DOHH2 (cell line): ENCODE data around the gene PAPOLA.
A peak's percentile ranks its signal among the peaks of the same experiment; 100 is the strongest.

ENCODE experiments used
- H3F3A ChIP-seq: fragments of 200-600 bp; sonication (generic), shearing (Covaris generic); 2 replicates; pipeline ENCODE4 v1.6.0; 2016; ENCODE audit warnings: antibody characterized with exemption, mild to moderate bottlenecking; ENCODE audit not compliant: control insufficient read depth, insufficient read depth
- H3K27ac ChIP-seq: fragments of 200-600 bp; sonication (generic); 2 replicates; pipeline ENCODE4 v1.5.1; 2014; ENCODE audit warnings: low read depth, mild to moderate bottlenecking, low read length, moderate library complexity
- H3K27me3 ChIP-seq: fragments of 200-600 bp; sonication (generic); 2 replicates; pipeline ENCODE4 v1.6.1; 2014; ENCODE audit warnings: mild to moderate bottlenecking, low read length, mixed read lengths; ENCODE audit not compliant: control insufficient read depth
- H3K36me3 ChIP-seq: fragments of 200-600 bp; sonication (generic); 2 replicates; pipeline ENCODE4 v1.6.1; 2014; ENCODE audit warnings: mild to moderate bottlenecking, low read length, moderate library complexity, mixed read lengths; ENCODE audit not compliant: control insufficient read depth
- H3K4me1 ChIP-seq: fragments of 200-600 bp; sonication (generic); 2 replicates; pipeline ENCODE4 v1.6.1; 2014; ENCODE audit warnings: mild to moderate bottlenecking, low read length, mixed read lengths; ENCODE audit not compliant: control insufficient read depth
- H3K4me2 ChIP-seq: fragments of 200-600 bp; sonication (generic); 2 replicates; pipeline ENCODE4 v1.6.0; 2014; ENCODE audit warnings: mild to moderate bottlenecking, low read length, moderate library complexity
- H3K4me3 ChIP-seq: fragments of 200-600 bp; sonication (generic); 2 replicates; pipeline ENCODE4 v1.5.1; 2014; ENCODE audit warnings: mild to moderate bottlenecking, low read length, mixed read lengths
- H3K79me2 ChIP-seq: fragments of 200-600 bp; sonication (generic); 2 replicates; pipeline ENCODE4 v1.6.1; 2014; ENCODE audit warnings: mild to moderate bottlenecking, low read length, mixed read lengths; ENCODE audit not compliant: control insufficient read depth
- H3K9me2 ChIP-seq: fragments of 200-600 bp; sonication (generic); replicated peaks from 2 replicates; pipeline ENCODE4 v1.6.1; 2014; ENCODE audit warnings: mild to moderate bottlenecking, low read length, mixed read lengths; ENCODE audit not compliant: control insufficient read depth
- H3K9me3 ChIP-seq: fragments of 200-600 bp; sonication (generic); 2 replicates; pipeline ENCODE4 v1.6.1; 2014; ENCODE audit warnings: antibody characterized with exemption, low read length, mixed read lengths; ENCODE audit not compliant: control insufficient read depth, insufficient read depth
- H4K20me1 ChIP-seq: fragments of 200-600 bp; sonication (generic); 2 replicates; pipeline ENCODE4 v1.6.0; 2014; ENCODE audit warnings: low read depth, mild to moderate bottlenecking, antibody characterized with exemption, low read length, moderate library complexity; ENCODE audit not compliant: control insufficient read depth, insufficient read depth
- EZH2phosphoT487 ChIP-seq: fragments of 200-600 bp; sonication (generic); IDR thresholded peaks from 2 replicates; pipeline ENCODE4 v1.6.1; 2017; ENCODE audit warnings: borderline replicate concordance, mild to moderate bottlenecking, antibody characterized with exemption, low read length, moderate library complexity, mixed read lengths
- TF ChIP-seq, protein P1 (sequence below): fragments of 200-600 bp; sonication (generic); IDR thresholded peaks from one replicate; pipeline ENCODE4 v1.5.1; 2014; ENCODE audit warnings: antibody characterized with exemption, mild to moderate bottlenecking, low read depth, low read length; ENCODE audit not compliant: poor library complexity, severe bottlenecking

PAPOLA gene

DNA sequence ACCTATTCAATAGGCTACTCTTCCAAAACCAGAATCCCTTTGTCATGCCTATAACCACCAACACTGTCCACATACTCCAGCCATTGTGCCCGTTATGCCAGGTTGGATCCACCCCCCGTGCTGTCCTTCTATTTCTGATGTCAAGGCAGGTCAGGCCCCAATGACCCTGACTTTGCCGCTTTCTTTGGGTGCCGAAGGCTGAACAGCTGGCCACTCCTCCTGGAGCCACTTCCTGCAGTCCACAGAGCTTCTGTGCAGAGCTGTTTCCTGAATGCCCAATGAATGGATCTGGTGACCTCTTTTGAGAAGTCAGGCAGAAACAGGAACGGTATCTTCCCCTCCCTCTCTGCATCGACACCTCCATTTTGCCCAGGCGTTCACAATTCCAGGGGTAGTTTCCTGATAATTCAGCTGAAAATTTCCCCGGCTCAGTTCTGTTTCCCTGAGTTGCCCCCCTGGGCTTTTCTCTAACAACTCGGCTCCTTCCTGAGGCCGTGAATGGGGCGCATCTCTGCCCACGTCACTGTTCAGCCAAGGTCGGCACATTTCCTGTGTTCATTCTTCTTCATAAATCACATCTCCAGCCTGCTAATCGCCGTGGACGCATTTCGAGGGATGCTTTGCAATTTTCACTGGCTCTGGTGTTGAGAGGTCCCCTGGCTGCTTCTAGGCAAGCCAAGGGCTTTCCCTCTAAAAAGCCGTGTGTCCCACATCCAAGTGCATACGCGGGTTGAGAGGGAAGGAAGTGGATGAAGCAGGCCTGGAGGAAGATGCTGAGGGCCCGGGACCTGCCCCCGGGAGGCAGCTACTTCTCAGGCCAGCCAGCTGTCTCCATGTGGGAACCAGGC is 86.5 kb downstream of the PAPOLA start:
- Histone ChIP-seq H3F3A (no peaks in the 10 kb centered on the region), H3K79me2 (no peaks in the 10 kb centered on the region), H3K27ac (no peak overlapping the region), H3K4me3 (no peak overlapping the region), H3K4me2 (peak overlapping the region; percentile 41), H3K4me1 (peaks cover 29% of the 10 kb centered on the region), H3K36me3 (no peaks in the 10 kb centered on the region), H3K27me3 (peaks cover 33% of the 10 kb centered on the region), H4K20me1 (no peaks in the 10 kb centered on the region), H3K9me2 (no peaks in the 10 kb centered on the region), H3K9me3 (no peaks in the 10 kb centered on the region)
- TF ChIP-seq, protein P1, sequence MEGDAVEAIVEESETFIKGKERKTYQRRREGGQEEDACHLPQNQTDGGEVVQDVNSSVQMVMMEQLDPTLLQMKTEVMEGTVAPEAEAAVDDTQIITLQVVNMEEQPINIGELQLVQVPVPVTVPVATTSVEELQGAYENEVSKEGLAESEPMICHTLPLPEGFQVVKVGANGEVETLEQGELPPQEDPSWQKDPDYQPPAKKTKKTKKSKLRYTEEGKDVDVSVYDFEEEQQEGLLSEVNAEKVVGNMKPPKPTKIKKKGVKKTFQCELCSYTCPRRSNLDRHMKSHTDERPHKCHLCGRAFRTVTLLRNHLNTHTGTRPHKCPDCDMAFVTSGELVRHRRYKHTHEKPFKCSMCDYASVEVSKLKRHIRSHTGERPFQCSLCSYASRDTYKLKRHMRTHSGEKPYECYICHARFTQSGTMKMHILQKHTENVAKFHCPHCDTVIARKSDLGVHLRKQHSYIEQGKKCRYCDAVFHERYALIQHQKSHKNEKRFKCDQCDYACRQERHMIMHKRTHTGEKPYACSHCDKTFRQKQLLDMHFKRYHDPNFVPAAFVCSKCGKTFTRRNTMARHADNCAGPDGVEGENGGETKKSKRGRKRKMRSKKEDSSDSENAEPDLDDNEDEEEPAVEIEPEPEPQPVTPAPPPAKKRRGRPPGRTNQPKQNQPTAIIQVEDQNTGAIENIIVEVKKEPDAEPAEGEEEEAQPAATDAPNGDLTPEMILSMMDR: no peak
- TF ChIP-seq EZH2phosphoT487: no peak

DNA sequence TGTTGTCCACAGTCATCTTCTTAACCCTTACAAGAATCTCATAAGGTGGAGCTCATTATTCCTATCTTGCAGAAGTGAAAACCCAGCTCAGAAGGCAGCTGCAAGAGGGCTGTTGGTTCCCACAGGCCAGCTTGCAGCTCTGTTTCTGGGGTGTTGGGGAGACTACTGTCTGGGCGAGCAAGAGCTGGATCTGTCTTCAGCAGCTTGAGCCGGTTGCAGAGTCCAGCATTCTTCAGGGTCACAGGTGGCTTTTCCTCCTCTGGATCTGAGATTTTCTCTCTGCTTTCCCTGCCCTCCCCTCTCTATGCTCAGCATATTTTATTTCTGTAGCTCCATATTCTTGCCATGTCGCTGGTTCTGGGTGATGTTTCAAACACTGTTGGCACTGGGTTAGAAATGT is 87.4 kb downstream of the PAPOLA start:
- Histone ChIP-seq H3K9me3 (no peaks in the 10 kb centered on the region), H3K27me3 (peaks cover 25% of the 10 kb centered on the region), H3K9me2 (no peaks in the 10 kb centered on the region), H3K4me3 (no peak overlapping the region), H4K20me1 (no peaks in the 10 kb centered on the region), H3K27ac (no peak overlapping the region), H3K79me2 (no peaks in the 10 kb centered on the region), H3K4me1 (peaks cover 19% of the 10 kb centered on the region), H3K4me2 (no peak overlapping the region), H3F3A (no peaks in the 10 kb centered on the region), H3K36me3 (no peaks in the 10 kb centered on the region)
- TF ChIP-seq, protein P1: no peak
- TF ChIP-seq EZH2phosphoT487: no peak

GRCh38 chr14:96590190-96590864 is 88.1 kb downstream of the PAPOLA start:
- Histone ChIP-seq H3K9me3 (no peaks in the 10 kb centered on the region), H3K4me3 (no peak overlapping the region), H3K79me2 (no peaks in the 10 kb centered on the region), H3K36me3 (no peaks in the 10 kb centered on the region), H3F3A (no peaks in the 10 kb centered on the region), H3K27ac (no peak overlapping the region), H3K27me3 (peaks cover 18% of the 10 kb centered on the region), H4K20me1 (no peaks in the 10 kb centered on the region), H3K4me2 (no peak overlapping the region), H3K9me2 (no peaks in the 10 kb centered on the region), H3K4me1 (peaks cover 18% of the 10 kb centered on the region)
- TF ChIP-seq, protein P1: no peak
